ENCODE measurements around the gene AIPL1.
A peak's percentile ranks its signal among the peaks of the same experiment; 100 is the strongest.
"Not testable (repeated sequence)": the region's sequence is repeated elsewhere in the genome, so short reads cannot be mapped to it uniquely, and the experiment has no call there.

AIPL1 gene

GRCh38 chr17:6435051-6435450 is at the start of gene AIPL1:
TSS of gene AIPL1 (minus strand) at chr17:6435121. CDS start at chr17:6435104, 17 bp downstream.
- no peak for DNase-seq (ENCODE audit: low read depth in 3 of 3)

- DNase-seq (ENCODE audit: low read depth in 3 of 3): no peak
Measured at GRCh38 chr17:6483507-6483906, 48.6 kb upstream of the AIPL1 start.

GRCh38 chr17:6482796-6483195 is 47.9 kb upstream of the AIPL1 start:
- not testable (repeated sequence) for DNase-seq (ENCODE audit: low read depth in 3 of 3)

- DNase-seq (ENCODE audit: low read depth in 3 of 3): no peak
Measured at GRCh38 chr17:6482105-6482455, 47.2 kb upstream of the AIPL1 start.

- no peak for DNase-seq (ENCODE audit: low read depth in 3 of 3)
Measured at GRCh38 chr17:6480303-6480675, 45.4 kb upstream of the AIPL1 start.

GRCh38 chr17:6479622-6480302 is 44.8 kb upstream of the AIPL1 start:
- no peak for DNase-seq (ENCODE audit: low read depth in 3 of 3)

- DNase-seq (ENCODE audit: low read depth in 3 of 3): no peak
Measured at GRCh38 chr17:6478486-6478885, 43.6 kb upstream of the AIPL1 start.

- DNase-seq (ENCODE audit: low read depth in 3 of 3): no peak
Measured at GRCh38 chr17:6477831-6478383, 43.0 kb upstream of the AIPL1 start.

GRCh38 chr17:6476810-6477179 is 41.9 kb upstream of the AIPL1 start:
- no peak for DNase-seq (ENCODE audit: low read depth in 3 of 3)

GRCh38 chr17:6476076-6476809 is 41.3 kb upstream of the AIPL1 start:
- DNase-seq (ENCODE audit: low read depth in 3 of 3): no peak

GRCh38 chr17:6475411-6475810 is 40.5 kb upstream of the AIPL1 start:
- DNase-seq (ENCODE audit: low read depth in 3 of 3): no peak

- no peak for DNase-seq (ENCODE audit: low read depth in 3 of 3)
Measured at GRCh38 chr17:6474906-6475305, 40.0 kb upstream of the AIPL1 start.

GRCh38 chr17:6474376-6474775 is 39.5 kb upstream of the AIPL1 start:
- DNase-seq (ENCODE audit: low read depth in 3 of 3): no peak

- peak; percentile 40 to 47 (median 43) for DNase-seq (ENCODE audit: low read depth in 3 of 3)
Measured at GRCh38 chr17:6473128-6473767, 38.3 kb upstream of the AIPL1 start.

GRCh38 chr17:6472517-6472916 is 37.6 kb upstream of the AIPL1 start:
- DNase-seq (ENCODE audit: low read depth in 3 of 3): no peak

GRCh38 chr17:6471531-6472465 is 36.9 kb upstream of the AIPL1 start:
- no peak for DNase-seq (ENCODE audit: low read depth in 3 of 3)

- DNase-seq (ENCODE audit: low read depth in 3 of 3): no peak
Measured at GRCh38 chr17:6470751-6471521, 36.0 kb upstream of the AIPL1 start.

GRCh38 chr17:6470146-6470718 is 35.3 kb upstream of the AIPL1 start:
- no peak for DNase-seq (ENCODE audit: low read depth in 3 of 3)

- DNase-seq (ENCODE audit: low read depth in 3 of 3): no peak
Measured at GRCh38 chr17:6468051-6468790, 33.3 kb upstream of the AIPL1 start.

- no peak for DNase-seq (ENCODE audit: low read depth in 3 of 3)
Measured at GRCh38 chr17:6467567-6467966, 32.6 kb upstream of the AIPL1 start.

Measured in stimulated activated CD4-positive, alpha-beta T cell treated with anti-CD3 and anti-CD28 coated beads, TNF-alpha, amount 100 ng/mL, for 4 hours (primary cell).